WTC11 (cell line): ENCODE data around the gene CRYBG3.

Experiments used
- ATF6 ChIP-seq: sonication (generic); formaldehyde crosslinking; IDR thresholded peaks from 2 replicates; pipeline ENCODE4 v1.8.1; 2023; ENCODE audit warnings: mild to moderate bottlenecking, missing genetic modification reagents
- CREB1 ChIP-seq: sonication (generic); formaldehyde crosslinking; IDR thresholded peaks from 2 replicates; pipeline ENCODE4 v1.8.0; 2023; ENCODE audit warnings: mild to moderate bottlenecking, missing genetic modification reagents
- CTCF ChIP-seq: fragments of 200-600 bp; IDR thresholded peaks from 2 replicates; pipeline ENCODE4 v1.8.0; 2022; ENCODE audit warnings: antibody characterized with exemption
- FOXJ3 ChIP-seq: sonication (generic); formaldehyde crosslinking; IDR thresholded peaks from 2 replicates; pipeline ENCODE4 v1.9.0; 2021; ENCODE audit warnings: missing genetic modification reagents, mild to moderate bottlenecking, borderline replicate concordance
- GRHL2 ChIP-seq: fragments of 250-450 bp; sonication (Bioruptor Pico); IDR thresholded peaks from 2 replicates; pipeline ENCODE4 v1.8.0; 2022; ENCODE audit warnings: mild to moderate bottlenecking, moderate library complexity; ENCODE audit not compliant: insufficient replicate concordance, severe bottlenecking
- GTF2I ChIP-seq: fragments of 250-450 bp; sonication (Bioruptor Pico); conservative IDR thresholded peaks from 2 replicates; pipeline ENCODE4 v1.4.0; 2021; ENCODE audit warnings: mild to moderate bottlenecking
- HMGXB4 ChIP-seq: sonication (generic); formaldehyde crosslinking; IDR thresholded peaks from 2 replicates; pipeline ENCODE4 v1.8.1; 2023; ENCODE audit warnings: mild to moderate bottlenecking, moderate library complexity, missing genetic modification reagents
- MAX ChIP-seq: sonication (generic); formaldehyde crosslinking; IDR thresholded peaks from 2 replicates; pipeline ENCODE4 v1.8.0; 2022; ENCODE audit warnings: mild to moderate bottlenecking, missing genetic modification reagents
- NR1H2 ChIP-seq: sonication (generic); formaldehyde crosslinking; IDR thresholded peaks from 2 replicates; pipeline ENCODE4 v1.9.0; 2021; ENCODE audit warnings: mild to moderate bottlenecking, moderate library complexity, missing genetic modification reagents
- SP1 ChIP-seq: sonication (generic); formaldehyde crosslinking; conservative IDR thresholded peaks from 2 replicates; pipeline ENCODE4 v1.8.1; 2022; ENCODE audit warnings: missing genetic modification reagents
- TCF7 ChIP-seq: sonication (generic); formaldehyde crosslinking; IDR thresholded peaks from 2 replicates; pipeline ENCODE4 v1.8.0; 2022; ENCODE audit warnings: mild to moderate bottlenecking, low read depth, missing genetic modification reagents, moderate library complexity
- TEAD1 ChIP-seq: sonication (generic); formaldehyde crosslinking; IDR thresholded peaks from 2 replicates; pipeline ENCODE4 v1.8.0; 2022; ENCODE audit warnings: mild to moderate bottlenecking, missing genetic modification reagents
- ZNF121 ChIP-seq: sonication (generic); formaldehyde crosslinking; IDR thresholded peaks from 2 replicates; pipeline ENCODE4 v1.8.0; 2023; ENCODE audit warnings: missing genetic modification reagents

GRCh38 chr3:97975466-97975865, 153.7 kb downstream of the CRYBG3 start:
- TF ChIP-seq CTCF (no peak), MAX (no peak), CREB1 (no peak), TEAD1 (CRISPR knock-in tag) (no peak), ZNF121 (no peak), ATF6 (CRISPR knock-in tag) (no peak), GRHL2 (no peak), FOXJ3 (CRISPR knock-in tag) (no peak), SP1 (CRISPR knock-in tag) (no peak), TCF7 (no peak), NR1H2 (CRISPR knock-in tag) (no peak), GTF2I (no peak), HMGXB4 (CRISPR knock-in tag) (no peak)
